MG63 (cell line): ENCODE data around the gene NCOA7. TPM values are rescaled to one million over a fixed set of nuclear protein-coding genes. Genes with fewer than 3 reads are reported as not detected.

Experiments
- DNase-seq: peaks from one replicate; pipeline ENCODE4 v3.0.0-alpha.2; 2020
- H3K27me3 ChIP-seq: fragments of 250-450 bp; sonication (Bioruptor Pico); 2 replicates; pipeline ENCODE4 v1.5.1; 2020; ENCODE audit warnings: mild to moderate bottlenecking, moderate library complexity
- H3K36me3 ChIP-seq: fragments of 250-450 bp; sonication (Bioruptor Pico); 2 replicates; pipeline ENCODE4 v1.5.1; 2020; ENCODE audit warnings: mild to moderate bottlenecking, moderate library complexity
- H3K4me3 ChIP-seq: fragments of 250-450 bp; sonication (Bioruptor Pico); 2 replicates; pipeline ENCODE4 v1.5.1; 2020; ENCODE audit warnings: mild to moderate bottlenecking, moderate library complexity
- H3K9me3 ChIP-seq: fragments of 250-450 bp; sonication (Bioruptor Pico); 2 replicates; pipeline ENCODE4 v1.5.1; 2020; ENCODE audit warnings: mild to moderate bottlenecking, moderate library complexity
- total RNA-seq: library from RNA; depleted of rRNA; stranded (reverse); fragments of >200 nt; shearing (Covaris generic); gene quantifications from 2 replicates; pipeline ENCODE4 v1.2.3, GENCODE V29; 2014; ENCODE audit warnings: low replicate concordance; rRNA removed

Gene NCOA7, protein sequence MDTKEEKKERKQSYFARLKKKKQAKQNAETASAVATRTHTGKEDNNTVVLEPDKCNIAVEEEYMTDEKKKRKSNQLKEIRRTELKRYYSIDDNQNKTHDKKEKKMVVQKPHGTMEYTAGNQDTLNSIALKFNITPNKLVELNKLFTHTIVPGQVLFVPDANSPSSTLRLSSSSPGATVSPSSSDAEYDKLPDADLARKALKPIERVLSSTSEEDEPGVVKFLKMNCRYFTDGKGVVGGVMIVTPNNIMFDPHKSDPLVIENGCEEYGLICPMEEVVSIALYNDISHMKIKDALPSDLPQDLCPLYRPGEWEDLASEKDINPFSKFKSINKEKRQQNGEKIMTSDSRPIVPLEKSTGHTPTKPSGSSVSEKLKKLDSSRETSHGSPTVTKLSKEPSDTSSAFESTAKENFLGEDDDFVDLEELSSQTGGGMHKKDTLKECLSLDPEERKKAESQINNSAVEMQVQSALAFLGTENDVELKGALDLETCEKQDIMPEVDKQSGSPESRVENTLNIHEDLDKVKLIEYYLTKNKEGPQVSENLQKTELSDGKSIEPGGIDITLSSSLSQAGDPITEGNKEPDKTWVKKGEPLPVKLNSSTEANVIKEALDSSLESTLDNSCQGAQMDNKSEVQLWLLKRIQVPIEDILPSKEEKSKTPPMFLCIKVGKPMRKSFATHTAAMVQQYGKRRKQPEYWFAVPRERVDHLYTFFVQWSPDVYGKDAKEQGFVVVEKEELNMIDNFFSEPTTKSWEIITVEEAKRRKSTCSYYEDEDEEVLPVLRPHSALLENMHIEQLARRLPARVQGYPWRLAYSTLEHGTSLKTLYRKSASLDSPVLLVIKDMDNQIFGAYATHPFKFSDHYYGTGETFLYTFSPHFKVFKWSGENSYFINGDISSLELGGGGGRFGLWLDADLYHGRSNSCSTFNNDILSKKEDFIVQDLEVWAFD
- total RNA-seq = 6.7 and 10.6 TPM in 2 replicates

DNA sequence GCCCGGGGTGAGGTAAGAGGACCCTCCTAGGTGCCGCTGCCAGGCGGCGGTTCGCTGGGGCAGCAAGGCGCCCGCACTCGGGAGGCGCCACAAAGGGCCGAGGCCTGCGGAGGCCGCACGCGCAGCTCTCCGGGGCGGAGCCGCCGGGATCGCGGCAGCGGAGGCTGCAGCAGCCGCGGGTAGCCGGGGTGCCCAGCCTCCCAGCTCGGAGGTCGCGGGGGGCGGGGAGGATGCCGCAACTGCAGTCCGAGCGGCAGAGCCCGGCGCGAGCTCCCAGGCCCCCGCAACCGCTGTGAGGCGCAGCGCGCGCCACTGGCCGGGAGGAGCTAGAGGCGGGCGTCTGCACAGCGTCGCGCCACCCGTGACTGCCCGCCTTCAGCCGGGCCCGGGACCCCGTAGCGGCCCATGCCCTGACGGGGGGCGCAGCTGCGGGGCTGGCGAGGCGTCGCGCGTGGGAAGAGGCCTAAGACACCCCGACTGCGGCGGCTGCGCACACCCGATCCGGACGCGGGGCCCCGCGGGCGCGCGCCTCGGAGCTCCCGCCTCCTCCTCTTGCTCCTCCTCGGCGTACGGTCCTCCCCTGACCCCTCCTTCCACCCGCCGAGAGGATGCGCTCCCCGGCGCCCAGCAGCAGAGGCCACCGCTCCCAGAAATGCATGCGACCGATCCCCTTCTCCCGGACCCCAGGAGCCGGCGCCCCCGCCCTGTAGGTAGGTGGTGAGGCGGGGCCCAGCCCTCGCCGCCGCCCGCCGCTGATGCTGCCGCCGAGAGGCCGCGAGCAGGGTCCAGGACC is at the start of gene NCOA7:
NCOA7 (plus strand) TSS at position 603 of the 793 bp plus-strand sequence. CDS start 24,395 bp downstream, outside the sequence.
- Histone ChIP-seq H3K9me3 (no peaks in the 10 kb centered on the region), H3K4me3 (peak within 1 kb of the TSS; percentile 79), H3K36me3 (no peaks in the 10 kb centered on the region), H3K27me3 (no peaks in the 10 kb centered on the region)
- peak; percentile 77 for DNase-seq

DNA sequence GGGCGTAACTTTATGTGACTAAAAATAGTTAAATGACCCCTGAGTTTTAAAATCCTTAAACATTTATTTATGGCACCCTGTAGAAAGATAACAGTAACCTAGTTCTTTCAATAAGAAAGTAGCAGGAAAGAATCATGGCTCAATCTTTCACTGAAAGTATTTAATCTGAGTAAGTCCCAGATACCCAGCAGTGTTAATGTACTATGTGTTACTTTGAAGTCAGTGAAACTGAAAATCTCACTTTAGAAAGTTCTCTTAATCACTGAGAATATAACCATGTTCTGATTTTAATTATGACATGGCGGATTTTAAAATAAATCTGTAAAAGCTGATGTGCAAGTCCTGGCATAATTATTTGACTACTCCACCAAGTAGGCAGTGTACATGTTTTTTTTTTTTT is 49.4 kb upstream of the NCOA7 start:
- H3K9me3 ChIP-seq = no peaks in the 10 kb centered on the region
- H3K4me3 ChIP-seq = no peak overlapping the region
- peaks cover 35% of the 10 kb centered on the region for H3K27me3 ChIP-seq
- no peak for DNase-seq
- H3K36me3 ChIP-seq = no peaks in the 10 kb centered on the region

DNA sequence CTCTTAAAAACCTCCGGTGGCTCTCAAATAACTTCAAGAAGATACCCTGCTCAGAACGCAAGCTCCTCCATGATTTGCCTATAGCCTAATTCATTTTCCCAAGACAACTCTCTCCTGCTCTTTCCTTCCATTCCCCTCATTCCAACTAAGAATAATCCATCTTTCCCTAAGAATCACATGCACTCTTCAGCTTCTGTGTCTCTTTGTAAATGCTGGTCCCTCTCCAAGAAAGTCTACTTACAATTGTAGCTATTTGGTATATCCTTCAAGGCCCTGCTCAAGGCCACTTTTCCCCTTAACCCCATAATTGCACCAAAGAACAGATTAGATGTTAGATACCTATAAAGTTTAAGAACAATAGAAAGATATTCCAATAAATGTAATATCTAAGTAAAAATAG is 48.7 kb upstream of the NCOA7 start:
- Histone ChIP-seq H3K4me3 (no peak overlapping the region), H3K9me3 (no peaks in the 10 kb centered on the region), H3K36me3 (no peaks in the 10 kb centered on the region), H3K27me3 (peaks cover 42% of the 10 kb centered on the region)
- DNase-seq = no peak

DNA sequence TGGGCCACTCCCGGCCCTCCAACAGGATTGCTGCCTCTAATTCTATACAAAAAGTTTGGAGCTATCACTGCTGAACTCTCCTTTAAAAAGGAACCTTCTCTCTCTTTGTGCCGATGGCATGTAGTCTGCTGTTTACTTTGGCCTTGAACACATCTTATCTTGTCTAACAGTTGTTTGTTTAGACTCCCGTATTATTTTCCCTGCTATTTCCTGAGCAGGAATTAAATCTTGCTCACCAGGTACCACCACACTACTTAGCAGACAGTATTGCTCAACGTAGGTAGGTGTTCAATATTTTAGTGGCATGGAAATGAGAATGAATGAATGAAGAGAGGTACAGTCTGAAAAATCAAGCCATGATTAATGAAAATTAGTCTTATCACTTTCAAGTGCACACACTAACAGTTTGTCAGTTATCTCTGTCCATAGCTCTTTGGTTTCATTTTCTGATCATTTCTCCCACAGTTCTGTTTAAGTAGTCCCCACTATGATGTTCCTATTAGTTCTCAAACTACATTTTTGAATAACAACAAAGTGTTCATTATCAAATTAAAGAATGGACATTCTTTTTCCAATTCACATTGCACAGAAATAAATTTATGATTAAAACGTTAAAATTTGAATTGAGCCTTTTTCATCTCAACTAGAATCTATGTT is 48.2 kb upstream of the NCOA7 start:
- H3K27me3 ChIP-seq = peaks cover 46% of the 10 kb centered on the region
- H3K9me3 ChIP-seq = no peaks in the 10 kb centered on the region
- H3K36me3 ChIP-seq = no peaks in the 10 kb centered on the region
- DNase-seq = no peak
- no peak overlapping the region for H3K4me3 ChIP-seq

DNA sequence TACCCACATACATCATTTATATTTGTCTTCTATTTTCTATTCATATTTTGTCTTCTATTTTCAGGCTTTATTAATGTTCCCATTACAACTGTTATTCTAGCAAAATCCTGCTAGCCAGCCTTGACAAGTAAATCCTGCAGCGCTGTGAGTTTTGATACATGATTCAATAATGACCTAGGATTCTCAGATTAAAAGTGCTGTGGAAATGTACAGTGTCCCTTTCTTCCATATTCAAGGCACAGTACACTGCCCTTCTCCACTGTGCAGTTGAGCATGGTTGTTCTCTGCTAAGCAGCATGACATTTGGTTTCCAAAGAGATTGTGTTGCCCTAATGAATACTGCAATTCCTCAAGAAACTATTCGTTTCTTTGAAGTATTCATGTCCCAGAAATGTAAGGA is 47.2 kb upstream of the NCOA7 start:
- Histone ChIP-seq H3K36me3 (no peaks in the 10 kb centered on the region), H3K27me3 (peaks cover 57% of the 10 kb centered on the region), H3K4me3 (no peak overlapping the region), H3K9me3 (no peaks in the 10 kb centered on the region)
- DNase-seq = no peak

DNA sequence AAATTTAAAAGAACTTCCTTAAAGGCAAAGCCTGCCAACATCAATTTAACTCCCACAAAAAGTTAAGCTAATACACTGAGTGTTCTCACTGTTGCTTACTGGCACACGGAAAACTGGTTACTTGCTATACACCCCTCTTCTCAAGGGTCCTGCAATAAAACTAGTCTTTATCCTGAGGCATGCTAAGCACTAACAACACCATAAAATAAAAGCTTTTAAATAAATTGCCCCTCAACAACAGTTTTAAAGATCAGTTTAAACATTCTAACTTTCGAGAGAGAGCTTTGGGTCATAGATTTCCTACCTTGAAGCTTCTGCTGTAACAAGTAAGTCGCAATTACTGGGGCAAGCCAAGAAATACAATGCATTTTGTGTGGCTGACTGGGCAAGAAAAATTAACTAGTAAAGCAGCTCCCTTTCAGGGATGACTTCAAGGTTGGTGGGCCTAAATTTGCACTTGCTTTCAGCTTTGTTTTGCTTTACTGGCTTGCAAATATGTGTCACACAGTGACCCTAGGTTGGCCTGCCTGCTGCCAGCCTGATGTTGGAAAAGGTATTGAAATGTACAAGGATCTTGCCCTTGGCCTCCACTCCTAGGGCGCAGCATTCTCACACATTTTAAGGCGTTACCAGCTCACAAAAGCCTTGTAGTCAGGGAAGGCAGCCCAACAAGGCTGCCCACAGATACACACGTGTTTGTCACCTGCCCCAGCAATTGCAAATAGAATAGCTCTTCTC is 45.3 kb upstream of the NCOA7 start:
- Histone ChIP-seq H3K9me3 (no peaks in the 10 kb centered on the region), H3K36me3 (no peaks in the 10 kb centered on the region), H3K4me3 (no peak overlapping the region), H3K27me3 (peaks cover 72% of the 10 kb centered on the region)
- no peak for DNase-seq

DNA sequence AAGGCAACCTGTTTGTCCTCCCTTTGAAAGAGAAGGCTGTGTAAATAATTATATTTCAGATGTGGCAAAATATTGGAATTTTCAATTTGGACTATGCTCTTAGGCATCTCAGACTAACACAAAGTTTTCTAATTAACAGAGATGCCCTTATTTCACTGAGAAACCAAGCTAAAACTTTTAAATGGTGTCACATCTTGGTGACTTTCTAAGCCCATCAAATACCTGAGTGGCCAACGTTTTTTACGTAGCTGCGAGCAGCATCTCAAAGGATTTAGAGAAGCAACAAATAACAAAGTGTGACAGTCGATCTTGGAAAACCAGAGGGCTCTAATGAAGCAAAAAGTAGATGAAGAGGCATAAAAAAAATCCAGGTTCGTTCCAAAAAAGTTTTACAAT is 44.7 kb upstream of the NCOA7 start:
- no peak for DNase-seq
- H3K9me3 ChIP-seq = no peaks in the 10 kb centered on the region
- H3K36me3 ChIP-seq = no peaks in the 10 kb centered on the region
- no peak overlapping the region for H3K4me3 ChIP-seq
- peaks cover 75% of the 10 kb centered on the region for H3K27me3 ChIP-seq

DNA sequence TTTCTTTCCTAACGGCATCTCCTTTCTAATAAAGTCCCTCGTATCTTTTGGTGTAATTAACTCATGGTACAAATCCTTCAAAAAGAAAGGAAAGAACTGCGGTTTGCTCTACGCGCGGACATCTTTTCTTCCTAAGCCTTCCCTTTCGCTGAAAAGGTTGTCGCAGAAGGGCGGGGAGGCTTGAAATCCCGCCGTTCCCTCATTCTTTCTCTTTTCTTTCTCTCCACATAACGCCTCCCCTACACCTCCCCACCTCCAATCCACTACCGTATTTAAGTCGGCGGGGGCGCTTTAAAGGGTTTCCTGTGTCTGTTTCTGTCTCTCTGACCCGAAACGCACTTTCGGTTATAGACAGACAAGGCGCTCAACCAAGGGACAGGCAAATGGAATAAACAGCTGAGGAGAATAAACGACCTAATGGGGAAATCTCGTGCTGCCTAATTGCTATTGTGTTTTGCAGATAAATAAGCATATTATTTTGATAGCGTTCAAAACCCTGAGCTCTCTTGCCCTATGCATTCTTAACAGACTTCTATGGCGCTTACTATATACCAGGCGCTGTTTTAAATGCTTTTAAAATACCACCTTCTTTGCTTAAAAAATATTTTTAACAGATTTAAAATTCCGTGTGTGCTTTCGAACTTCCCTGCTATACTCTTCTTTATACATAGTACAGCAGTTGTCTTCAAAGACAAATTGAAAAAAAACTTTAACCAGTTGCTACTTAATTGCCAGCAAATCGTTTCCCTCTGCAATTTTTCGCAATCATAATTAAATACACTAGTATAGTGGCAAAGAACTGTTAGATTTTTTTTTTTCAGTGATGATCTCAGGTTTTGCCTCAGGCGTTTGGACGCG is 43.8 kb upstream of the NCOA7 start:
- Histone ChIP-seq H3K9me3 (no peaks in the 10 kb centered on the region), H3K4me3 (peak overlapping the region; percentile 26), H3K27me3 (peaks cover 80% of the 10 kb centered on the region), H3K36me3 (no peaks in the 10 kb centered on the region)
- peak; percentile 25 for DNase-seq

DNA sequence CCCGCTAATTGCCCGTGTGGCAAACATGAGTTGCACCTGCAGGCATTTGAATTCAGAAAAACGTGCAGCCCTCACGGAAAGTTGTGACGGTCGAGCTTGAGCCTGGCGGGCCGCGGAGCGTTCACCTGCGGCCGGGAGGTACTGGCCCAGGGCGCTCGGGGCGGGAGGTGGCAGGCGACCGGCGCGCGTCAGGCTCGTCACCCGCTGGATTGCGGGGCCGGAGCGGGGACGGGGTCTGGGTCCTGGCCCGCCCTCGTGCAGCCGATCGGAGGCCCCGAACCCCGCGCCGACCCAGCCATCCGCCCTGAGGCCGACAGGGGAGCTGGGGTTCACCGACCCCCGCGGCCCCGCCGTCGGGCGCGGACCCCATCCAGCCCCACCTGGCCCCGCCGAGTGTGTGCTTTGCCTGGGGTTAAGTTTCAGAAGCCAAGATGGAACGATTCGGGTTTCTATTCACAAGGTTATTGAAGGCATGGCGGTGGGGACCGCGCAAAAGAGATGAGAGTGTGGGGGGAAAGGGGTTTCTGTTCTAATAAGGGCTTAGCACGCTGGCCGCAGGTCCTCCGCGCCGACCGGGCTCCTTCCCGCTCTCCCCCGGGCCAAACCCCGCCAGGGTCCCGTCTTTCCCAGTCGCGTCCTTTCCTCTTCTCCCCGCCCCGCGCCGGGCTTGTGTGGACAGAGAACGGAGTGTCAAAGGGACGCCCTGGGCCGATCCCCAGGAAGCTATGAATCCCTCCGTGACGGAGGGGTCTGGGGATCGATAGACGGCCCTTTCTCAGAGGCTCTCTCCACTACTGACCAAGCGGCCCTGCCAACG is 43.0 kb upstream of the NCOA7 start:
- no peaks in the 10 kb centered on the region for H3K36me3 ChIP-seq
- peak overlapping the region; percentile 56 for H3K4me3 ChIP-seq
- H3K9me3 ChIP-seq = no peaks in the 10 kb centered on the region
- peaks cover 81% of the 10 kb centered on the region for H3K27me3 ChIP-seq
- DNase-seq = no peak

DNA sequence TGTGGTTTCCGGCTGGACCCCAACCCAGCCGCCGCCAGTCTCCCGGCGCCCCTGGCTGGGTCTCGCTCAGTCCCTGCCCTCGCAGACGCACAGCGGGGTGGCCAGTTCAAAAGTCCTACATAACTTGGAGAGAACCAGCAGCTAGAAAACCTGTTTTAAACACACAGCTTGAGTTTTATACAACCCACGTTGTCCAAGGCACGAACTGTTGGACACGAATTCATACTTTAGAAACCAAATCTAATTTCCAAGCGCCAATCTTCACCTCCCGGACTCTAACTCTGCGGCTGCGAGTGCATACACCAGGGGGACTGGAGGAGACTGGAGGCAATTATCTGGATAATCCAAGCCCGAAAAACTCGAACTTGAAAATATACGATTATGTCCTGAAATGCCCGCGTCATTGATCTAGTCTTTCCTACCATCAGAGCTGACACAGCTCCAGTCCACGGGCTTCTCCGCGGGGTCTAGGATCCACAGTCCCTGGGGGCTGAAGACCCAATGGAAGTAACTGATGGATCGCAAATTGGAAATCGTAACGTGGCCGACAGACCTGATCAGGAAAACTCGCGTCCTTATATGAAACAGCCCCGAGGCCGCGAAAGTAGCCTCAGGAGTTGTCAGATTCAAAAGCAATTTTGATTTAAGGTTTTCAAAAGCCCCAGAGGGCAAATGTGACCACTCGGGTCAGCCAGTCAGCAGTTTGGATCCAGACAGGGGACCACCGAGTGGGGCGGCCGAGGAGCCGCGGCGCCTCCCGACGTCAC is 42.2 kb upstream of the NCOA7 start:
- no peaks in the 10 kb centered on the region for H3K9me3 ChIP-seq
- no peaks in the 10 kb centered on the region for H3K36me3 ChIP-seq
- peak overlapping the region; percentile 56 for H3K4me3 ChIP-seq
- peaks cover 84% of the 10 kb centered on the region for H3K27me3 ChIP-seq
- DNase-seq = no peak

DNA sequence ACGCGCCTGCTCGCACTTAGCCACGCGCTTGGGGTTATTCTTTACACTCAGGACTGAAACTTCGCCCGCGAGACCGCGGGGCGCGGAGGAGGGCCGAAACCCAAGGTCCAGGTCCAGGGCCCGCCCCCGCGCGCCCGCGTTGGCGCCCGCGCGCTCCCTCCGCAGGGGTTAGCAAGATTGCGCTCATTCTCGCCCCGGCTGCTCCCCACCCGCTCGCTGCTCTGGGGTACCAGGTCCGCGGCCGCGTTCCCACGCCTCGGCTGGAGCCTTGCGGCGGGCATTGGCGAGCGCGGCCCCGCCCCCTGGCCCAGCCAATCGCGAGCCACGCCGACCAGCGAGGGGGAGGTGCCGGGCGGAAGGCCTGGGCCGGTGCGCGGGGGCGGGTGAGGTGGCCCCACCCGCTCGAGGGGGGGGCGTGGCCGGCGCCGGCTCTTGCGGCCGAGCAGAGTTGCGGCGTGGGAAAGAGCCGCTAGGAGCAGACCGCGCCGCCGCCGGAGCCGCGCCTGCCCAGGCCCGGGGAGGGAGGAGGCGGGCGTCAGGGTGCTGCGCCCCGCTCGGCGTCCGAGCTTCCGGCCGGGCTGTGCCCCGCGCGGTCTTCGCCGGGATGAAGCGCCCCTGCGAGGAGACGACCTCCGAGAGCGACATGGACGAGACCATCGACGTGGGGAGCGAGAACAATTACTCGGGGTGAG is 41.4 kb upstream of the NCOA7 start, which contains the start of gene HEY2:
HEY2 (plus strand) TSS at position 460 of the 692 bp plus-strand sequence; CDS start at position 605, 145 bp downstream.
- H3K27me3 ChIP-seq = peaks cover 82% of the 10 kb centered on the region
- H3K36me3 ChIP-seq = no peaks in the 10 kb centered on the region
- H3K9me3 ChIP-seq = no peaks in the 10 kb centered on the region

DNA sequence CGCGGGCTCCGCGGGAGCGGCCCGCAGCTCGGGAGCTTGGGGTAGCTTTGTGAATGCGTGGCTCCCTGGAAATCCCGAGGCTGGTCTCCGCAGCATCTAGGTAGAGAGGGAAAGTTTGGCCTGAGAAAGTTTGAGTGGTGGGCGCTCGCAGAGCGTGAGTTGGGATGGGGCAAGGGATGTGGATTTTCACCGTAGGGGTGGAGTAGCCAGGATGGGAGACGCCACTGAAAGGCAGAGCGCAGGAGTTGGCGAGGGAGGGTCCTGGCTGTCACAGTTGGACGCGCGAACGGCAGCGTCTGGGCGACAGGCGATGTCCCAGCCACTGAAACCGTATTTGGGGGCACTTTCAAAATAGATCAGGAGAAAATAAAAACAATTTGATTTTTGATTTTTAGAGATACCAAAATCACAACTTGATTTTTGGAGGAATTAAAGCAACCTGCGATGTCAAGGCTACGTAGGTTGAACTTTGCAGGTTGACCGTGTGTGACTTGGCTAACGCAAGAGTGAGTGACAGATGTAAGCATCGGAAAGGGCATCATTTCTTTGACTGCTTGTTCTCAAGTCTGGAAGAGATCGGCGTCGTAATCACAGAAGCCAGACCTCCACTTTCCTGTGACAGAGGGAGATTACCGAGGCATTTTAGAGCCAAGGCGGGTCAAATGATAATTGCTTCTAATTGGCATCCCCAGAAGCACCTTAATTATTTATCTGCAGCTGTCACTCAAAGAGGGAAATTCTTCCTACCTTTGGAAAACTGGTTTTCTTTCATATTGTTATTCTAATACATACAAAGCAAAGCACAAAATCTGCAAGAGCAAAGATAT is 40.7 kb upstream of the NCOA7 start:
- no peaks in the 10 kb centered on the region for H3K36me3 ChIP-seq
- H3K27me3 ChIP-seq = peaks cover 78% of the 10 kb centered on the region
- H3K4me3 ChIP-seq = peak overlapping the region; percentile 56
- no peak for DNase-seq
- H3K9me3 ChIP-seq = no peaks in the 10 kb centered on the region

More for the DNA sequence above, 41.4 kb upstream of the NCOA7 start, which contains the start of gene HEY2:
- DNase-seq = peak; percentile 88
- peak within 1 kb of the TSS; percentile 56 for H3K4me3 ChIP-seq
